DOHH2 (cell line): ENCODE measurements around the gene ESF1.

Source experiments
- EZH2phosphoT487 ChIP-seq: fragments of 200-600 bp; sonication (generic); IDR thresholded peaks from 2 replicates; pipeline ENCODE4 v1.6.1; 2017; ENCODE audit warnings: borderline replicate concordance, mild to moderate bottlenecking, antibody characterized with exemption, low read length, moderate library complexity, mixed read lengths
- TF ChIP-seq, protein P1 (sequence below): fragments of 200-600 bp; sonication (generic); IDR thresholded peaks from one replicate; pipeline ENCODE4 v1.5.1; 2014; ENCODE audit warnings: antibody characterized with exemption, mild to moderate bottlenecking, low read depth, low read length; ENCODE audit not compliant: poor library complexity, severe bottlenecking

DNA sequence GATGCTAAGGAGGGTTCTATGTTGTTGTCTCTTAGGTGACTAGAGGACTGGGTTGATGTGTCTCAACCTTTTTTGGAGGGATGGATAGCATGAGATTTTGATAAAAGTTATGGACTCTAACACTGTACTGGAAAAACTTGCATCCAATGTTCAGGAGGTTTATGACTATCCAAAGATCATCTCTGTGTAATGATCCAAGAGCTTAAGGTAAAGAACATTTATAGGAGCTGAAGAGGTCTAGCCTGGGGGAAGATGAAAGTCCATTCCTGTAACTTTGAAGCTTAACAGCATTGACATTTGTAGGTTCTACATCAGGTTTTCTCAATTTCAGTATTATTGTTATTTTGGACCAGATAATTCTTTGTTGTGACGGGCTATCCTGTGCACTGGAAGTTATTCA, 48.9 kb downstream of the ESF1 start:
- TF ChIP-seq, protein P1, sequence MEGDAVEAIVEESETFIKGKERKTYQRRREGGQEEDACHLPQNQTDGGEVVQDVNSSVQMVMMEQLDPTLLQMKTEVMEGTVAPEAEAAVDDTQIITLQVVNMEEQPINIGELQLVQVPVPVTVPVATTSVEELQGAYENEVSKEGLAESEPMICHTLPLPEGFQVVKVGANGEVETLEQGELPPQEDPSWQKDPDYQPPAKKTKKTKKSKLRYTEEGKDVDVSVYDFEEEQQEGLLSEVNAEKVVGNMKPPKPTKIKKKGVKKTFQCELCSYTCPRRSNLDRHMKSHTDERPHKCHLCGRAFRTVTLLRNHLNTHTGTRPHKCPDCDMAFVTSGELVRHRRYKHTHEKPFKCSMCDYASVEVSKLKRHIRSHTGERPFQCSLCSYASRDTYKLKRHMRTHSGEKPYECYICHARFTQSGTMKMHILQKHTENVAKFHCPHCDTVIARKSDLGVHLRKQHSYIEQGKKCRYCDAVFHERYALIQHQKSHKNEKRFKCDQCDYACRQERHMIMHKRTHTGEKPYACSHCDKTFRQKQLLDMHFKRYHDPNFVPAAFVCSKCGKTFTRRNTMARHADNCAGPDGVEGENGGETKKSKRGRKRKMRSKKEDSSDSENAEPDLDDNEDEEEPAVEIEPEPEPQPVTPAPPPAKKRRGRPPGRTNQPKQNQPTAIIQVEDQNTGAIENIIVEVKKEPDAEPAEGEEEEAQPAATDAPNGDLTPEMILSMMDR, result no peak
- no peak for TF ChIP-seq EZH2phosphoT487
